Hepatocyte (in vitro differentiated cells): ENCODE measurements around the gene KIFAP3. TPM values are rescaled to one million over a fixed set of nuclear protein-coding genes. Genes with fewer than 3 reads are reported as not detected.
"Not testable (repeated sequence)": the region's sequence is repeated elsewhere in the genome, so short reads cannot be mapped to it uniquely, and the experiment has no call there.

Source experiments
- DNase-seq: peaks from one replicate; pipeline ENCODE4 v3.0.0-alpha.2; 2016; ENCODE audit warnings: low spot score
- H2AFZ ChIP-seq: fragments of 200-600 bp; sonication (generic); 2 replicates; pipeline ENCODE4 v1.6.0; 2016; ENCODE audit warnings: antibody characterized with exemption, mild to moderate bottlenecking
- H3K27ac ChIP-seq: fragments of 200-600 bp; sonication (generic); 2 replicates; pipeline ENCODE4 v1.5.1; 2016; ENCODE audit warnings: mild to moderate bottlenecking
- H3K27me3 ChIP-seq: fragments of 200-600 bp; sonication (generic); 2 replicates; pipeline ENCODE4 v1.6.1; 2016
- H3K36me3 ChIP-seq: fragments of 200-600 bp; sonication (generic); replicated peaks from 2 replicates; pipeline ENCODE4 v1.5.1; 2016; ENCODE audit warnings: low read depth; ENCODE audit not compliant: insufficient read depth
- H3K4me1 ChIP-seq: fragments of 200-600 bp; sonication (generic); 2 replicates; pipeline ENCODE4 v1.5.1; 2016; ENCODE audit warnings: mild to moderate bottlenecking, moderate library complexity; ENCODE audit not compliant: insufficient read depth
- H3K4me2 ChIP-seq: fragments of 200-600 bp; sonication (generic); 2 replicates; pipeline ENCODE4 v1.6.0; 2016
- H3K4me3 ChIP-seq: fragments of 200-600 bp; sonication (generic); 2 replicates; pipeline ENCODE4 v1.5.1; 2016; ENCODE audit warnings: mild to moderate bottlenecking
- H3K79me2 ChIP-seq: fragments of 200-600 bp; sonication (generic); 2 replicates; pipeline ENCODE4 v1.6.0; 2017; ENCODE audit warnings: mild to moderate bottlenecking
- H3K9me2 ChIP-seq: fragments of 200-600 bp; sonication (generic); replicated peaks from 2 replicates; pipeline ENCODE4 v1.6.0; 2017; ENCODE audit warnings: mild to moderate bottlenecking; ENCODE audit not compliant: insufficient read depth
- H3K9me3 ChIP-seq: fragments of 200-600 bp; sonication (generic); 2 replicates; pipeline ENCODE4 v1.5.1; 2016; ENCODE audit warnings: low read depth, mild to moderate bottlenecking
- H4K20me1 ChIP-seq: fragments of 200-600 bp; sonication (generic); 2 replicates; pipeline ENCODE4 v1.6.0; 2016; ENCODE audit warnings: mild to moderate bottlenecking; ENCODE audit not compliant: insufficient read depth, poor library complexity, severe bottlenecking
- EZH2 ChIP-seq: fragments of 200-600 bp; sonication (generic); IDR thresholded peaks from 2 replicates; pipeline ENCODE4 v1.6.1; 2016; ENCODE audit warnings: antibody characterized with exemption, mild to moderate bottlenecking, borderline replicate concordance
- EZH2phosphoT487 ChIP-seq: fragments of 200-600 bp; sonication (generic); IDR thresholded peaks from one replicate; pipeline ENCODE4 v1.6.1; 2018; ENCODE audit warnings: antibody characterized with exemption, mild to moderate bottlenecking, low read depth, moderate library complexity; ENCODE audit not compliant: unreplicated experiment, severe bottlenecking
- WGBS: methylation state at CpG from one replicate; pipeline ENCODE4 v1.1.6; 2016; ENCODE audit warnings: low lambda C conversion rate; ENCODE audit errors: missing lambda C conversion rate; 5-methylcytosine and 5-hydroxymethylcytosine counted together
- polyA plus RNA-seq: library from polyadenylated mRNA; unstranded; fragments of >200 nt; fragmentation: Nextera tagmentation; extraction: Ambion mirVana; gene quantifications from 2 replicates; pipeline ENCODE4 v1.2.1, GENCODE V29; 2016
- total RNA-seq: library from RNA; depleted of rRNA; stranded (reverse); fragments of >200 nt; gene quantifications from 2 replicates; pipeline ENCODE4 v1.2.3, GENCODE V29; 2014
- TF ChIP-seq, protein P1 (sequence below): fragments of 200-600 bp; sonication (generic); IDR thresholded peaks from 2 replicates; pipeline ENCODE4 v1.5.1; 2016; ENCODE audit warnings: antibody characterized with exemption, mild to moderate bottlenecking; ENCODE audit not compliant: poor library complexity

KIFAP3 gene
- total and polyA plus RNA-seq, 2 experiments from 2014 or later, result 15.4 to 28.2 TPM

DNA sequence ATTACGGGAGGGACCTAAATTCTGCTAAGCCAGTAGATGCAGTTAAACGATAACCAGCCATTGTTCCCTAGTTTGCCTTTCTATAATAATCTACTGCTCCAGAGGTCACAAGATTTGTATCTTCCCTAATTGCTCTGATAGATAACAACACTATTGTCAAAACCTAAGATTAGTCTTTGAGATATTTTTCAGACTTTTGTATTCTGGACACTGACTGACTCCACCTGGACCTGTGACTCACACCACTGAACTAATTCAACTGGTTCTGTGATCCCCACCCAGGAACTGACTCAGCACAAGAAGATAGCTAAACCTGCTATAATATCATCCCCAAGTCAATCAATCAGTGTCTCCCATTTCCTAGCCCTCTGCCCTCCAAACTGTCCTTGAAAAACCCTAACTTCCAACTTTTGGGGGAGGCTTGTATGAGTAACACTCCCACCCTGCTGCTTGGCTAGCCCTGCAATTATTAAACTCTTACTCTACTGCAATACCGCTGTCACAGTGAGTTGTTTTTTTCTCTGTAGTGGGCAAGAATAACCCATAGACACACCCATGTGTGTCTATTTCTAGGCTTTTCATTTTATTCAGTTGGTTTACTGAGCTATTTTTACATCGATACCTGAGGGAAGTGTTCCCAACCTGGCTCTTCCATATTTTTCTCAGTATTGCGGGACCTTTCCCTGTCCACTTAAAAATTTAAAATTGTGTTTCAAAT lies 11.2 kb downstream of the KIFAP3 start:
- TF ChIP-seq EZH2 (no peak), EZH2phosphoT487 (no peak)
- TF ChIP-seq, protein P1, sequence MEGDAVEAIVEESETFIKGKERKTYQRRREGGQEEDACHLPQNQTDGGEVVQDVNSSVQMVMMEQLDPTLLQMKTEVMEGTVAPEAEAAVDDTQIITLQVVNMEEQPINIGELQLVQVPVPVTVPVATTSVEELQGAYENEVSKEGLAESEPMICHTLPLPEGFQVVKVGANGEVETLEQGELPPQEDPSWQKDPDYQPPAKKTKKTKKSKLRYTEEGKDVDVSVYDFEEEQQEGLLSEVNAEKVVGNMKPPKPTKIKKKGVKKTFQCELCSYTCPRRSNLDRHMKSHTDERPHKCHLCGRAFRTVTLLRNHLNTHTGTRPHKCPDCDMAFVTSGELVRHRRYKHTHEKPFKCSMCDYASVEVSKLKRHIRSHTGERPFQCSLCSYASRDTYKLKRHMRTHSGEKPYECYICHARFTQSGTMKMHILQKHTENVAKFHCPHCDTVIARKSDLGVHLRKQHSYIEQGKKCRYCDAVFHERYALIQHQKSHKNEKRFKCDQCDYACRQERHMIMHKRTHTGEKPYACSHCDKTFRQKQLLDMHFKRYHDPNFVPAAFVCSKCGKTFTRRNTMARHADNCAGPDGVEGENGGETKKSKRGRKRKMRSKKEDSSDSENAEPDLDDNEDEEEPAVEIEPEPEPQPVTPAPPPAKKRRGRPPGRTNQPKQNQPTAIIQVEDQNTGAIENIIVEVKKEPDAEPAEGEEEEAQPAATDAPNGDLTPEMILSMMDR, result no peak
- H3K4me2 ChIP-seq, result no peak overlapping the region

DNA sequence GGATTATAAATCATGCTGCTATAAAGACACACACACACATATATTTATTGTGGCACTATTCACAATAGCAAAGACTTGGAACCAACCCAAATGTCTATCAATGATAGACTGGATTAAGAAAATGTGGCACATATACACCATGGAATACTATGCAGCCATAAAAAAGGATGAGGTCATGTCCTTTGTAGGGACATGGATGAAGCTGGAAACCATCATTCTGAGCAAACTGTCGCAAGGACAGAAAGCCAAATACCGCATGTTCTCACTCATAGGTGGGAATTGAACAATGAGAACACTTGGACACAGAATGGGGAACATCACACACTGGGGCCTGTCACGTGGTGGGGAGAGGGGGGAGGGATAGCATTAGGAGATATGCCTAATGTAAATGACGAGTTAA lies 12.8 kb downstream of the KIFAP3 start:
- H3K27ac ChIP-seq, H4K20me1 ChIP-seq, DNase-seq, H3K4me2 ChIP-seq, H3K4me1 ChIP-seq, H3K27me3 ChIP-seq, H3K9me3 ChIP-seq, H3K9me2 ChIP-seq, H3K4me3 ChIP-seq, H2AFZ ChIP-seq, H3K36me3 ChIP-seq, H3K79me2 ChIP-seq: not testable (repeated sequence)
- WGBS, result 97% methylated on average over 4 of the region's 4 CpGs

More for the DNA sequence above, 11.2 kb downstream of the KIFAP3 start:
- no peaks in the 10 kb centered on the region for H3K36me3 ChIP-seq
- peaks cover 21% of the 10 kb centered on the region for H3K79me2 ChIP-seq
- H3K4me3 ChIP-seq, result no peak overlapping the region
- DNase-seq, result no peak
- H3K27ac ChIP-seq, result no peak overlapping the region
- H3K27me3 ChIP-seq, result no peaks in the 10 kb centered on the region
- WGBS, result 86% methylated on average over 5 of the region's 5 CpGs
- H3K9me3 ChIP-seq, result no peaks in the 10 kb centered on the region
- no peaks in the 10 kb centered on the region for H3K4me1 ChIP-seq
- no peak overlapping the region for H2AFZ ChIP-seq
- no peaks in the 10 kb centered on the region for H3K9me2 ChIP-seq
- no peaks in the 10 kb centered on the region for H4K20me1 ChIP-seq

DNA sequence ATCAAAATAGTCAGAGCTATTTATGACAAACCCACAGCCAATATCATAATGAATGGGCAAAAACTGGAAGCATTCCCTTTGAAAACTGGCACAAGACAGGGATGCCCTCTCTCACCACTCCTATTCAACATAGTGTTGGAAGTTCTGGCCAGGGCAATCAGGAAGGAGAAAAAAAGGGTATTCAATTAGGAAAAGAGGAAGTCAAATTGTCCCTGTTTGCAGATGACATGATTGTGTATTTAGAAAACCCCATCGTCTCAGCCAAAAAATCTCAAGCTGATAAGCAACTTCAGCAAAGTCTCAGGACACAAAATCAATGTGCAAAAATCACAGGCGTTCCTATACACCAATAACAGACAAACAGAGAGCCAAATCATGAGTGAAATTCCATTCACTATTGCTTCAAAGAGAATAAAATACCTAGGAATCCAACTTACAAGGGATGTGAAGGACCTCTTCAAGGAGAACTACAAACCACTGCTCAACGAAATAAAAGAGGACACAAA lies 14.4 kb downstream of the KIFAP3 start:
- H2AFZ ChIP-seq, H3K79me2 ChIP-seq, H3K4me3 ChIP-seq, H4K20me1 ChIP-seq, H3K9me3 ChIP-seq, H3K36me3 ChIP-seq, H3K9me2 ChIP-seq, H3K27ac ChIP-seq, H3K4me2 ChIP-seq, H3K27me3 ChIP-seq, H3K4me1 ChIP-seq, DNase-seq: not testable (repeated sequence)
- WGBS, result 88% methylated on average over 3 of the region's 3 CpGs

DNA sequence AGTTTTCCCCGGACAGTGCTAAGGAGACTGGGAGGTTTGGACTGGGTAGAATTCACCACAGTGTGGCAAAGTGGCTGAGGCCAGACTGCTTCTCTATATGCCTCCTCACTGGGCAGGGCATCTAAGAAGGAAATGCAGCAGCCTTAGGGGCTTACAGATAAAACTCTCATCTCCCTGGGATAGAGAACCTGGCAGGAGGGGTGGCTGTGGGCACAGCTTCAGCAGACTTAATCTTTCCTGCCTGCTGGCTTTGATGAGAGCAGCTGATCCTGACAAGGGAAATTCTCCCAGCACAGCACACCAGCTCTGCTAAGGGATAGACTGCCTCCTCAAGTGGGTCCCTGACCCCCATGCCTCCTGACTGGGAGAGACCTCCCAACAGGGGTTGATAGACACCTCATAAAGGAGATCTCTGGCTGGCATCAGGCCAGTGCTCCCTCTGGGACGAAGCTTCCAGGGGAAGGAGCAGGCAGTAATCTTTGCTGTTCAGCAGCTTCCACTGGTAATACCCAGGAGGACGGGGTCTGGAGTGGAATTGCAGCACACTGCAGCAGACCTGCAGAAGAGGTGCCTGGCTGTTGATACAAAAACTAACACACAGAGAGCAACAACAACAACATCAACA lies 25.2 kb downstream of the KIFAP3 start:
- no peak overlapping the region for H3K27ac ChIP-seq
- H3K36me3 ChIP-seq, result no peaks in the 10 kb centered on the region
- H3K79me2 ChIP-seq, result peaks cover 6% of the 10 kb centered on the region
- TF ChIP-seq, protein P1, result no peak
- H3K4me1 ChIP-seq, result no peaks in the 10 kb centered on the region
- no peaks in the 10 kb centered on the region for H3K27me3 ChIP-seq
- no peaks in the 10 kb centered on the region for H3K9me2 ChIP-seq
- no peaks in the 10 kb centered on the region for H4K20me1 ChIP-seq
- H3K4me2 ChIP-seq, result no peak overlapping the region
- DNase-seq, result peak; percentile 8
- no peak overlapping the region for H2AFZ ChIP-seq
- H3K4me3 ChIP-seq, result no peak overlapping the region
- H3K9me3 ChIP-seq, result no peaks in the 10 kb centered on the region
- 74% methylated on average over 3 of the region's 3 CpGs for WGBS
